Neural cell (in vitro differentiated cells): Measurements from ENCODE around the gene NPAS4. TPM values are rescaled to one million over a fixed set of nuclear protein-coding genes. Genes with fewer than 3 reads are reported as not detected.

ENCODE experiments used
- H2AFZ ChIP-seq: fragments of 200-600, 300-800 bp; sonication (generic), shearing (Covaris generic); 2 replicates; pipeline ENCODE4 v1.6.0; 2014; ENCODE audit warnings: low read depth, mild to moderate bottlenecking, antibody characterized with exemption, low read length, moderate library complexity
- H3F3A ChIP-seq: fragments of 200-600 bp; shearing (Covaris generic); 2 replicates; pipeline ENCODE4 v1.6.1; 2016; ENCODE audit warnings: mild to moderate bottlenecking, moderate library complexity, mixed read lengths, antibody characterized with exemption, low read length; ENCODE audit not compliant: insufficient read depth, poor library complexity, severe bottlenecking
- H3K27ac ChIP-seq: fragments of 200-600, 300-800 bp; sonication (generic), shearing (Covaris generic); 2 replicates; pipeline ENCODE4 v1.5.1; 2014; ENCODE audit warnings: mild to moderate bottlenecking, low read length, moderate library complexity
- H3K27me3 ChIP-seq: fragments of 300-800, 200-600 bp; sonication (generic), shearing (Covaris generic); 2 replicates; pipeline ENCODE4 v1.6.0; 2014; ENCODE audit warnings: mild to moderate bottlenecking, low read depth, low read length, moderate library complexity; ENCODE audit not compliant: insufficient read depth
- H3K36me3 ChIP-seq: fragments of 300-800, 200-600 bp; sonication (generic), shearing (Covaris generic); 2 replicates; pipeline ENCODE4 v1.5.1; 2014; ENCODE audit warnings: mild to moderate bottlenecking, antibody characterized with exemption, low read length, moderate library complexity; ENCODE audit not compliant: insufficient read depth
- H3K4me2 ChIP-seq: fragments of 300-800, 200-600 bp; sonication (generic), shearing (Covaris generic); 2 replicates; pipeline ENCODE4 v1.6.0; 2014; ENCODE audit warnings: mild to moderate bottlenecking, low read length
- H3K4me3 ChIP-seq: fragments of 300-800, 200-600 bp; sonication (generic), shearing (Covaris generic); 2 replicates; pipeline ENCODE4 v1.5.1; 2014; ENCODE audit warnings: mild to moderate bottlenecking, low read length, moderate library complexity
- H3K79me2 ChIP-seq: fragments of 200-600 bp; shearing (Covaris generic); replicated peaks from 2 replicates; pipeline ENCODE4 v1.6.0; 2014; ENCODE audit warnings: mild to moderate bottlenecking, low read length, moderate library complexity; ENCODE audit not compliant: insufficient read depth
- H3K9ac ChIP-seq: fragments of 300-800, 200-600 bp; sonication (generic), shearing (Covaris generic); 2 replicates; pipeline ENCODE4 v1.6.1; 2016; ENCODE audit warnings: mild to moderate bottlenecking, low read length, mixed read lengths
- H3K9me2 ChIP-seq: fragments of 200-600 bp; shearing (Covaris generic); 2 replicates; pipeline ENCODE4 v1.6.1; 2016; ENCODE audit warnings: mild to moderate bottlenecking, low read length, mixed read lengths; ENCODE audit not compliant: insufficient read depth
- H3K9me3 ChIP-seq: fragments of 200-600, 300-800 bp; sonication (generic), shearing (Covaris generic); 2 replicates; pipeline ENCODE4 v1.6.1; 2016; ENCODE audit warnings: mild to moderate bottlenecking, mixed run types, low read length, moderate library complexity, mixed read lengths
- H4K20me1 ChIP-seq: fragments of 200-600 bp; shearing (Covaris generic); 2 replicates; pipeline ENCODE4 v1.6.1; 2016; ENCODE audit warnings: mild to moderate bottlenecking, mixed run types; ENCODE audit not compliant: insufficient read depth
- CTCF ChIP-seq: fragments of 450-650 bp; IDR thresholded peaks from 2 replicates; pipeline ENCODE4 v1.5.1; 2014; ENCODE audit warnings: antibody characterized with exemption, mild to moderate bottlenecking, moderate library complexity; ENCODE audit not compliant: poor library complexity, severe bottlenecking
- EP300 ChIP-seq: fragments of 450-650 bp; conservative IDR thresholded peaks from 2 replicates; pipeline ENCODE4 v1.6.1; 2014; ENCODE audit warnings: antibody characterized with exemption, mild to moderate bottlenecking, moderate library complexity; ENCODE audit not compliant: poor library complexity, severe bottlenecking
- EZH2 ChIP-seq: fragments of 200-600, 300-800 bp; shearing (Covaris generic), sonication (generic); IDR thresholded peaks from 2 replicates; pipeline ENCODE4 v1.6.1; 2014; ENCODE audit warnings: antibody characterized with exemption, low read length, borderline replicate concordance, mild to moderate bottlenecking; ENCODE audit not compliant: insufficient read depth, poor library complexity, severe bottlenecking
- MXI1 ChIP-seq: fragments of 450-650 bp; conservative IDR thresholded peaks from 2 replicates; pipeline ENCODE4 v1.6.1; 2014; ENCODE audit warnings: antibody characterized with exemption, mild to moderate bottlenecking; ENCODE audit not compliant: poor library complexity, severe bottlenecking
- POLR2AphosphoS5 ChIP-seq: IDR thresholded peaks from 2 replicates; pipeline ENCODE4 v1.6.1; 2012
- RAD21 ChIP-seq: fragments of 450-650 bp; conservative IDR thresholded peaks from 2 replicates; pipeline ENCODE4 v1.6.1; 2014; ENCODE audit warnings: antibody characterized with exemption, mild to moderate bottlenecking, moderate library complexity
- REST ChIP-seq: IDR thresholded peaks from 2 replicates; pipeline ENCODE4 v1.6.1; 2012; ENCODE audit warnings: borderline replicate concordance
- SMC3 ChIP-seq: fragments of 450-650 bp; conservative IDR thresholded peaks from 2 replicates; pipeline ENCODE4 v1.6.1; 2014; ENCODE audit warnings: antibody characterized with exemption, mild to moderate bottlenecking, moderate library complexity; ENCODE audit not compliant: poor library complexity
- TAF1 ChIP-seq: IDR thresholded peaks from 2 replicates; pipeline ENCODE4 v1.6.1; 2012; ENCODE audit warnings: low read depth
- polyA plus RNA-seq: library from polyadenylated mRNA; depleted of rRNA; stranded (reverse); fragments of >200 nt; gene quantifications from 2 replicates; pipeline ENCODE4 v1.2.3, GENCODE V29; 2014

The NPAS4 gene
- polyA plus RNA-seq, 1 donor from 2014 or later, result 6.7 TPM

- Histone ChIP-seq H3K9me3 (no peaks in the 10 kb centered on the region), H2AFZ (no peak overlapping the region), H4K20me1 (no peaks in the 10 kb centered on the region), H3K79me2 (peaks cover 3% of the 10 kb centered on the region), H3K4me3 (no peak overlapping the region), H3K27me3 (peaks cover 10% of the 10 kb centered on the region), H3K36me3 (no peaks in the 10 kb centered on the region), H3K4me2 (no peak overlapping the region), H3F3A (no peaks in the 10 kb centered on the region), H3K27ac (no peak overlapping the region), H3K9me2 (no peaks in the 10 kb centered on the region), H3K9ac (peak overlapping the region; percentile 15)
- TF ChIP-seq POLR2AphosphoS5 (no peak), RAD21 (no peak), MXI1 (no peak), EZH2 (no peak), EP300 (no peak), REST (no peak), CTCF (no peak), SMC3 (no peak), TAF1 (no peak)
These were observed 6.5 kb upstream of the NPAS4 start for GRCh38 chr11:66414120-66414934.

- Histone ChIP-seq H3K9me2 (no peaks in the 10 kb centered on the region), H3K9ac (no peak overlapping the region), H3K79me2 (peaks cover 3% of the 10 kb centered on the region), H3K36me3 (no peaks in the 10 kb centered on the region), H3K4me2 (no peak overlapping the region), H3K27me3 (peaks cover 20% of the 10 kb centered on the region), H3F3A (no peaks in the 10 kb centered on the region), H4K20me1 (no peaks in the 10 kb centered on the region), H3K9me3 (no peaks in the 10 kb centered on the region), H3K4me3 (no peak overlapping the region), H3K27ac (no peak overlapping the region), H2AFZ (no peak overlapping the region)
- TF ChIP-seq MXI1 (no peak), SMC3 (no peak), REST (no peak), TAF1 (no peak), POLR2AphosphoS5 (no peak), RAD21 (no peak), EZH2 (no peak), EP300 (no peak), CTCF (no peak)
These were observed 5.4 kb upstream of the NPAS4 start for GRCh38 chr11:66415423-66415822.
